ENCODE data around the gene SERP2.

DNA sequence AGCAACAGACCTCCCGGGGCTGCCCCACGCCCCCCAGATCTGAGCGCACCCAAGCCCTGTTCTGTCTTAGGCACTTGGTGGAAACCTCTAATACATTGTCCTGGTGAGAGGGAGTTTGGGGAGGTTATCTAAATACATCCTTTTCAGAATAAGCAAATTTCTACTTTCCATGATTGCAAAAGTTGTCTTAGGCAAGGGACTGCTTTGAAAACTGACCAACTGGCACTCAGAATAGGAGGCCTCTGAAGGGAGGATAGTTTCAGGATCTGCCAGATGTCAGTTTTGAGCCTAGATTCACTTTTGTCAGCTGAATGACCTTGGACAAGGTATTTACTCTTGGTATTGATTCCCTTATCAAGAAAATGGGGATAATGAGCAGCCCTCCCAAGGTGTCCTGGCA is 11.8 kb downstream of the SERP2 start:
- TF ChIP-seq CTCF (IDR thresholded peaks at IDR 0.05) (no peak), POLR2A (IDR thresholded peaks at IDR 0.05) (no peak)
